ENCODE results near the gene FMN1. TPM values are rescaled to one million over a fixed set of nuclear protein-coding genes. Genes with fewer than 3 reads are reported as not detected.

The FMN1 gene
- total RNA-seq, 6 donors from 2014 or later, result 20.2 to 176 (median 53.8) TPM

DNA sequence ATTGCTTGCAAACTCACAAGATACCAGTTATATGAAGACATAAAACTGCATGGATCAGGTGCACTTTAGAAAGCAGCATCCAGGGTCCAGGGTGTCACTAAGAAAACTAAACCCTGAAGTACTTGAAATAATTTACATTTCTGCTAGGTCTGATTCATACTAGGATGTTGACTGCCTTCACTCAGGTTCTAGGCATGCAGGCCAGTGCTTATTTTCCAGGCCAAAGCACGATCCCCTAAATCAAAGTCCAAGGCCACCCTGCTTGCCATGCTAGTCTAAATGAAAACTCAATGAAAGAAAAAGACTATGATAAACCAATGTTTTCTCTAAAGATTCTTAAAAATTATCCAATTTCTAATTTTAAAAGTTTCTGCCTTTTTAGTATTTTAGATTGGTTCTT, 427.3 kb downstream of the FMN1 start:
- Histone ChIP-seq H3K4me1 (no peaks in the 10 kb centered on the region), H3K4me3 (no peak overlapping the region), H3K9me3 (no peaks in the 10 kb centered on the region), H3K36me3 (no peaks in the 10 kb centered on the region), H3K27me3 (no peaks in the 10 kb centered on the region), H3K27ac (no peak overlapping the region)
- no peak for ATAC-seq (ENCODE audit: low FRiP score in 2 of 2)
- no peak for TF ChIP-seq POLR2AphosphoS5 (IDR thresholded peaks at IDR 0.05)
- no peak for TF ChIP-seq POLR2A (IDR thresholded peaks at IDR 0.05)
- TF ChIP-seq, protein P1, sequence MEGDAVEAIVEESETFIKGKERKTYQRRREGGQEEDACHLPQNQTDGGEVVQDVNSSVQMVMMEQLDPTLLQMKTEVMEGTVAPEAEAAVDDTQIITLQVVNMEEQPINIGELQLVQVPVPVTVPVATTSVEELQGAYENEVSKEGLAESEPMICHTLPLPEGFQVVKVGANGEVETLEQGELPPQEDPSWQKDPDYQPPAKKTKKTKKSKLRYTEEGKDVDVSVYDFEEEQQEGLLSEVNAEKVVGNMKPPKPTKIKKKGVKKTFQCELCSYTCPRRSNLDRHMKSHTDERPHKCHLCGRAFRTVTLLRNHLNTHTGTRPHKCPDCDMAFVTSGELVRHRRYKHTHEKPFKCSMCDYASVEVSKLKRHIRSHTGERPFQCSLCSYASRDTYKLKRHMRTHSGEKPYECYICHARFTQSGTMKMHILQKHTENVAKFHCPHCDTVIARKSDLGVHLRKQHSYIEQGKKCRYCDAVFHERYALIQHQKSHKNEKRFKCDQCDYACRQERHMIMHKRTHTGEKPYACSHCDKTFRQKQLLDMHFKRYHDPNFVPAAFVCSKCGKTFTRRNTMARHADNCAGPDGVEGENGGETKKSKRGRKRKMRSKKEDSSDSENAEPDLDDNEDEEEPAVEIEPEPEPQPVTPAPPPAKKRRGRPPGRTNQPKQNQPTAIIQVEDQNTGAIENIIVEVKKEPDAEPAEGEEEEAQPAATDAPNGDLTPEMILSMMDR (IDR thresholded peaks at IDR 0.05), result no peak
- no peak for TF ChIP-seq EP300 (IDR thresholded peaks at IDR 0.05)
- 83 to 93% methylated on average over 1 of the region's 1 CpG for WGBS, 2 donors
- no peak for DNase-seq

DNA sequence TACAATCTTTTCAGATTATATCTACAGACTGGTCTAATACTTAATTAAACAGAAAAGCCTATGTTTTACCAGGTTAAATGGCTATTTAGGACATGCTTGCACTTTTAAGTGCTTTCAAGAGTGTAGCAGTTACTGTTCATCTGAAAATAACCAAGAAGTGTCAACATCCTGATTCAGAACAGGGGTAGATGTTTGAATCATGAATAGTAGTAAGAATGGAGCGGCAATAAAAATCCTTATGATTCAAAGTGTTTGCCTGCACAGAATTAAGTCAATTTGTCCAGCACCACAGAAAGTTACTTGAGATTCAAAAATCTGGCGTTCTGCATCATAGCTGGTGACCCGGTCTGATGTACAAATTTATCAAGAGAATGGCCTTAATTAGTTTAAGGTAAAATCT, 428.4 kb downstream of the FMN1 start:
- Histone ChIP-seq H3K27ac (no peak overlapping the region), H3K27me3 (no peaks in the 10 kb centered on the region), H3K4me1 (no peaks in the 10 kb centered on the region), H3K9me3 (no peaks in the 10 kb centered on the region), H3K4me3 (no peak overlapping the region), H3K36me3 (no peaks in the 10 kb centered on the region)
- TF ChIP-seq POLR2A (IDR thresholded peaks at IDR 0.05), result no peak
- TF ChIP-seq POLR2AphosphoS5 (IDR thresholded peaks at IDR 0.05), result no peak
- TF ChIP-seq EP300 (IDR thresholded peaks at IDR 0.05), result no peak
- TF ChIP-seq, protein P1 (IDR thresholded peaks at IDR 0.05), result no peak
- no peak for DNase-seq
- ATAC-seq (ENCODE audit: low FRiP score in 2 of 2), result no peak
- 53 to 91% methylated on average over 3 of the region's 3 CpGs for WGBS, 2 donors

DNA sequence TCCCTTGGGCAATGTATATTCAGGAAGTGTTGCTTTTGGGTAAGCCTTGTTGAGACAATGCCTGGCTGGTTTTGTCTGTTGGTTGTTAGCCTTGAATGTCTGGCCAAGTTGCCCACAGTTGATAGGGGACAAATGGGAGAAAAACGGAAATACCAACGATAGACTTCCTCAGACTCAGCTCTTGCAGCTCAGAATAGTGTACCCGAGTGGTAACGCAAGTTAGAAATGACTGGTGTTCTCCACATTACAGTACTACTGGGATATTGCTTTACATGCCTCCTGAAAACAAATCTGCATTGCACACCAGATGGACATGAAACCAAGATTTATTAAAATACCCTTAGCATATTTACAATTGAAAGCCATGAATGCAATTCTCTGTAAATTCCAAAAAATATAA, 429.3 kb downstream of the FMN1 start:
- Histone ChIP-seq H3K36me3 (no peaks in the 10 kb centered on the region), H3K4me1 (no peaks in the 10 kb centered on the region), H3K27ac (no peak overlapping the region), H3K4me3 (no peak overlapping the region), H3K27me3 (no peaks in the 10 kb centered on the region), H3K9me3 (no peaks in the 10 kb centered on the region)
- 60% methylated on average over 4 of the region's 4 CpGs for WGBS, 2 donors
- DNase-seq, result no peak
- TF ChIP-seq POLR2A (IDR thresholded peaks at IDR 0.05) (no peak), EP300 (IDR thresholded peaks at IDR 0.05) (no peak), POLR2AphosphoS5 (IDR thresholded peaks at IDR 0.05) (no peak)
- TF ChIP-seq, protein P1 (IDR thresholded peaks at IDR 0.05), result no peak
- ATAC-seq (ENCODE audit: low FRiP score in 2 of 2), result no peak

DNA sequence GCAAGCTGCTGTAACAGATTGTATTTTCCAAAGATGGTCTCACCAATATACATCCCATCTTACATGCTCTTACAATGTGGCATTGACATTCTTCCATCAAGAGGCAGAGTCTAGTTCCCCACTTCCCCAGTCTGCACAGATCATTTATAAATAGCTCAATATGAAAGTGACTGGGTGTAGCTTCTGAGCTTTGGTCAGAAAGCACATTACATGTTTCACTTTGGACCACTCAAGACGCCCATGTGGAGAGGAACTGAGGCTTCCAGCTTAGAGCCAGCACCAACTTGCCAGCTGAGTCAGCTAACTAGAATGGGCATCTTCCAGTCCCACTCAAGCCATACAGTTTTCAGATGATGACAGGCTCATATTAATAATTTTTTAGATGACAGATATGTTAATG, 431.2 kb downstream of the FMN1 start:
- H3K9me3 ChIP-seq, result no peaks in the 10 kb centered on the region
- no peak for ATAC-seq (ENCODE audit: low FRiP score in 2 of 2)
- H3K4me1 ChIP-seq, result no peaks in the 10 kb centered on the region
- no peak overlapping the region for H3K4me3 ChIP-seq
- no peaks in the 10 kb centered on the region for H3K36me3 ChIP-seq
- no peak for TF ChIP-seq POLR2A (IDR thresholded peaks at IDR 0.05)
- no peak for TF ChIP-seq POLR2AphosphoS5 (IDR thresholded peaks at IDR 0.05)
- TF ChIP-seq, protein P1 (IDR thresholded peaks at IDR 0.05), result no peak
- TF ChIP-seq EP300 (IDR thresholded peaks at IDR 0.05), result no peak
- no peaks in the 10 kb centered on the region for H3K27me3 ChIP-seq
- WGBS, 2 donors, result 87 to 88% methylated on average over 1 of the region's 1 CpG
- DNase-seq, result no peak
- no peak overlapping the region for H3K27ac ChIP-seq

DNA sequence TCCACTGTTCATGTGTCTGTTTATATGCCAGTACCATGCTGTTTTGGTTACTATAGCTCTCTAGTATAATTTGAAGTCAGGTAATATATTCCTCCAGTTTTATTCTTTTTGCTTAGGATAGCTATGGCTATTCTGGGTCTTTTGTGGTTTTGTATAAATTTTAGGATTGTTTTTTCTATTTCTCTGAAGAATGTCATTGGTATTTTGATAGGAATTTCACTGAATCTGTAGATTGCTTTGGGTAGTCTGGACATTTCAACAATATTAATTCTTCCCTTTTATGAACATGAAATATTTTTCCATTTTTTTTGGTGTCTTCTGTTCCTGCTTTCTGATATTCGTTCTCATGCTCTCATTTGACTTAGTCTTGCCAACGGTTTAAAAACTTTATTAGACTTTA, 437.1 kb downstream of the FMN1 start:
- TF ChIP-seq POLR2AphosphoS5 (IDR thresholded peaks at IDR 0.05) (no peak), EP300 (IDR thresholded peaks at IDR 0.05) (no peak), POLR2A (IDR thresholded peaks at IDR 0.05) (no peak)
- TF ChIP-seq, protein P1 (IDR thresholded peaks at IDR 0.05), result no peak
- Histone ChIP-seq H3K9me3 (no peaks in the 10 kb centered on the region), H3K36me3 (no peaks in the 10 kb centered on the region), H3K4me1 (no peaks in the 10 kb centered on the region), H3K4me3 (no peak overlapping the region), H3K27me3 (no peaks in the 10 kb centered on the region), H3K27ac (no peak overlapping the region)
- 82 to 85% methylated on average over 2 of the region's 2 CpGs for WGBS, 2 donors
- DNase-seq, result no peak
- ATAC-seq (ENCODE audit: low FRiP score in 2 of 2), result no peak

Measured in upper lobe of left lung (tissue), 6 donors.